GM19240 (cell line): Measurements from ENCODE around the gene VAT1L.

Experiments
- DNase-seq: peaks from one replicate; pipeline ENCODE4 v3.0.0; 2011; ENCODE audit warnings: low spot score; ENCODE audit not compliant: insufficient read length

VAT1L gene

DNA sequence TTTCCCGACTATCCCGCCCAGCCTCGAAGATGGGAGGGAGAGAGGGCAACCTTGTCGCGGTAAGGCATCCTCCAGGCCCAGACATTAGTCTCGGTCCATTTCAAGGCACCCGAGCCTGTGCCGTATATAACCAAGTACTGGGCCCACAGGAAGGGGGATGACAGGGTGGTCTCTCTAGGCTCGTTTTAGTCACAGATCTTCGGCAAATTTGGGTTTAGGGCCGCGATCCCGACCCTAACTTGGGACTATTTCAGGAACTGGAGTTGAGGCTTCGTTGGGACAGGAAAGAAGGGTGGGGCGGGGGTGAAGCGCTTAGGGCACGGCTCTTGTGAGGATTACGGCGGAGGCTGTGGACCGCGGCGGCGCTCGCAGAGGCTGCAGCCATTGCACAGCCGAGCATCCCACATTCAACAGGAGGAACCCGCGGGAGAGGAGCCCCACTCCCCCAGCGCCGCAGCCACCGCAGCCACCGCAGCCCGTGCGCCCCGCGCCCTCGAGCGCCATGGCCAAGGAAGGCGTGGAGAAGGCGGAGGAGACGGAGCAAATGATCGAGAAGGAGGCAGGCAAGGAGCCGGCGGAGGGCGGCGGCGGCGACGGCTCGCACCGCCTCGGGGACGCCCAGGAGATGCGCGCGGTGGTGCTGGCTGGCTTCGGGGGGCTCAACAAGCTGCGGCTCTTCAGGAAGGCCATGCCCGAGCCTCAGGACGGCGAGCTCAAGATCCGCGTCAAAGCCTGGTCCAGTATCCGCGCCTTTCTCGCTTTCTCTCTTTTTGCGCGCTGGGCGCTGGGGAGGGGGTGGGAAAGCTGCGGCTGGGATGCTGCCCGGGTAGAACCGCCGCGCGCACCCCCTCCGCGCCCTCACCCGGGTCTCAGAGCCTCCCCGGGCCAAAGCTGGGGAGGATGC is at the start of gene VAT1L:
VAT1L (plus strand) TSS at position 384 of the 904 bp plus-strand sequence; CDS start at position 503, 119 bp downstream.
- DNase-seq, result peak; percentile 30

DNA sequence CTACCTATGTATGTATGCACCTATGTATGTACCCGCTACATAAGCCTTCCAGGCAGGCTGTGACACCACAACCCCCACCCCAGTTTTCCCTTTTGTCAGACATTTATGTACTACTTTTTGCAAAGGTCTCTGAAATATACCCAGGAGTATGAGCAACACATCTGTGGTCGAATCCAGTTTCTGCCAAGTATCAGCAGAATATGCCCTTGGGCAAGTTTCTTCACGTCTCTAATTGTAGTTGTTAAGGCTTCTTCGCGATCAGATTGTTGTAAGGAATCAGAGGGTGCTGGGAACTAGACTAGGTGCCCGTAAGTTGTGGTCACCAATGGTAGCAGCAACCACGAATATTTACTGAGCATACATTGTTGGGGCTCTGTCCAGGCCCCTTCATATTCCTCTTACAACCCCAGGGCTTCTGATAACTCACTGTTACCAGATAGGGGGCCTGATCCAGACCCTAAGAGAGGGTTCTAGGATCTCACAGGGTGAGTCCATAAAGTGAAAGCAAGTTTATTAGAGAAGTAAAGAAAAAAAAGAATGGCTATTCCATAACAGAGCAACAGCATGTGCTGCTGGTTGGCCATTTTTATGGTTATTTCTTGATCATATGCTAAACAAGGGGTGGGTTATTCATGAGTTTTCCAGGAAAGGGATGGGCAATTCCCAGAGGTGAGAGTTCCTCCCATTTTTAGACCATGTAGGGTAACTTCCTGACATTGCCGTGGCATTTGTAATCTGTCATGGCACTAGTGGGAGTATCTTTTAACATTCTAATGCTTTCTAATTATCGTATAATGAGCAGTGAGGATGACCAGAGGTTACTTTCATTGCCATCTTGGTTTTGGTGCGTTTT is 49.4 kb upstream of the VAT1L start:
- DNase-seq, result no peak

DNA sequence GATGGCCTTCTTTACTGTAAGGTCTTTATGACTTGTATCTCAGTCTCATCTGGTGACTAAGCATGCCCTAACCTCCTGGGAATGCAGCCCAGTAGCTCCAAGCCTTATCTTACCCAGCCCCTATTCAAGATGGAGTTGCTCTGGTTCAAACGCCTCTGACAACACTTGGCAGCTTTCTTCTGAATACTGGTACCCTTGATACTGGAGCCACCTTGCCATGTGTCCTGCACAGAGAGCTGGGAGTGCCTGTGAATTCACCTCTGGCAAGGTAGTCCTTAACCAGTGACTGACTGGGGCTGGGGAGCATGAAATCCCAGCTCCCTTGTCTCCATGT is 48.8 kb upstream of the VAT1L start:
- DNase-seq, result no peak

- no peak for DNase-seq
These were observed 44.2 kb upstream of the VAT1L start for GRCh38 chr16:77744141-77744540.

DNA sequence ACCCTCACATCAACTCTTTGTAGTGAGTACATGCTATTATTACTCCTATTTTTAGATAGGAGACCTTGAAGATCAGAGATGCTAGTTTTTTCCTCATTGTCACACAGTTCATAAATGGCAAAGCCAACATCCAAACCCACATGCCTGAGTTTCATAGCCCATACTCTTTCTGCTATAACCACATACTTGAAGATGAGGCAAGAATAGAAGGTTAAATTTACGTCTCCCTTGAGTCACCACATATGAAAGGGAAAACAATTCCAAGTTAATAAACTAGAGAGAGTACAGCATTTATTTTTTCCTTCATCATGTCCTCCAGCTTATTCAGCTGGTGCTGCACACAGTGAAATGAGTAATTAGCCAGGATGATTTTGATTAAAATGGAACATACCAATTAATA is 42.4 kb upstream of the VAT1L start:
- no peak for DNase-seq

DNA sequence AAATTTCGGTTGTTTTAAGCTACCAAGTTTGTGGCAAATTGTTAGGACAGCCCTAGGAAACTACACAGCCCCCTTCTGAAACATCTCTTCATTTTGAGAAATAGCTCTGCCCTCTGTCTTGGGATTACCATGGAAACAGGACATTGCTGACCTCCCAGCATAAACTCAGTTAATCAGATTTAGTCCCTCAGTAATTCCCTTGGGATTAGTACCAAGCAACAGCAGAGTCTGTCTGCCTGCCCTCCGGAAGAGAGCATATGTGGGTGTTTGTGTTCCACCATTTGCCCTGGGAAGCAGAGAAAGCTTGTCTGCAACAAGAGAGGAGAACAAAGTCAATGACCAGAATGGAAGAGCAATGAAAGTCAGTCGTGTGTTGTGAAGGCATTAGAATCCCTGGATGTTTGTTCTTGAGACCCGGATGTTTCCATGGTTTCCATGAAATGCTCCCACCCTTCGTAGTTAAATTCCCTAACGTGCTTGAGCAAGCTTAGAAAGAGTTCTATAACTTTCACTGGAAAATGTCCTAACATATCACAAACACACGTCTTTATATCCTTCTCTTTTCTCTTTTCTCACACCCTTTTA is 39.9 kb upstream of the VAT1L start:
- no peak for DNase-seq

- DNase-seq, result no peak
These were observed 38.9 kb upstream of the VAT1L start for GRCh38 chr16:77749415-77749814.

- DNase-seq, result no peak
These were observed 30.3 kb upstream of the VAT1L start for GRCh38 chr16:77758046-77758445.

DNA sequence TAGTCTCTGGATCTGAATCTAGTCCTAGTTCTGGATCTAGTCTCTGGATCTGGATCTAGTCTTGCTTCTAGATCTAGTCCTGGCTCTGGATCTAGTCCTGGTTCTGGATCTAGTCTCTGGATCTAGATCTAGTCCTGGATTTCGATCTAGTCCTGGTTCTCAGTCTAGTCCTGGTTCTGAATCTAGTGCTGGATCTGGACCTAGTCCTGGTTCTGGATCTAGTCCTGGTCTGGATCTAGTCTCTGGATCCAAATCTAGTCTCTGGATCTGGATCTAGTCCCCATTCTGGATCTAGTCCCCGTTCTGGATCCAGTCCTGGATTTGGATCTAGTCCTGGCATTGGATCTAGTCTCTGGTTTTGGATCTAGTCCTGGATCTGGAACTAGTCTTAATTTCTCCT is 29.9 kb upstream of the VAT1L start:
- DNase-seq, result no peak

DNA sequence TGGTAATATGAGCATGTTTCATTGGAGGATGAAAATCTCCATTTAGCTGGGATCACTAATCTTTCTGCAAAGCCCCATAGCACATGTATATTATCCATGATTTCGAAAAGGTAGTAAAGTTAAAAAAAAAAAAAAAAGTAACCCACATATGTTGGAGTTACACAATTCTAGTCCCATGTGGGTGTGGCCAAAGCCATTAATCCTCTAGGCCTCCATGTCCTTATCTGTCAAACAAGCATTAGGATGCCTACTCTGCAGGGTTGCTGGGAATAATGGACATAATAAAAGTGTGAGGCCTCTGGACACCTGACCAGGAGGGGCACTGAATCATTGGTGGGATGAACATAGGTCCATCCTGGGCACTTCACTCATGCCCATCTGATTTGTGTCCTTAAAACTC is 29.2 kb upstream of the VAT1L start:
- no peak for DNase-seq

DNA sequence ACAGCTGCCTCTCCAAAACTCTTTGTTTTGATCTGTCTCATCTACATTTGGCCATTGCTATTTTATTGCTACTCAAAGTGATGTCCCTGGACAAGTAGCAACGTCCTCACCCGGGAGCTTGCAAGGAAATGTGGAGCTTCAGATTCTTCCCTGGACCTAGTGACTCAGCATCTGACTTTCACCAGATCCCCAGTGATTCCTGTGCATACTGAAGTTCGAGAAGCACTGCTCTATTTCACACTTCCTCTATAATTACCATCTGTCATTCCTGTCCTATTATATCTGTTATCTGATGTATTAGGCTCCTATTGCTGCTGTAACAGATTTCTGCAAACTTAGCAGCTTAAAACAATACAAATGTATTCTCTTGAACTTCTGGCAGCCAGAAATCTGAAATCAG is 28.5 kb upstream of the VAT1L start:
- DNase-seq, result no peak

DNA sequence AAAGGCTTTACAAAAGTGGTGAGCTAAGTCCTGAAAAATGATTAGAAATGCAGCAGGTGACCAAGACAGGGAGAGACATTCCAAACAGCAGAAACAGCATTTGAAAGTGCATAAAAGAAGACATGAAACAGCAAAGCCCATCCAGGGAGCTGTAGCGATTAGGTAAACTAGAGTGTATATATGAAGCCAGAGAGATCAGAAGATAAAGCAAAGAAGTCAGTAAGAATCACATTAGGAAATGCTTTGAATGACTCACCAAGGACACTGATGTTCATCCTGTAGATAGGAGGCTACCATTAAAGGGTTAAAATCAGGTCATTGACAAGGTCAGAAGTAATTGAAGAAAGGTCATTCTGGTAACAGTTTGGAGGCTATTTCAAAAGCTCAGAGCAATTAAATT is 27.6 kb upstream of the VAT1L start:
- DNase-seq, result no peak

- no peak for DNase-seq
These were observed 27.2 kb upstream of the VAT1L start for GRCh38 chr16:77761204-77761603.

- DNase-seq, result no peak
These were observed 26.1 kb upstream of the VAT1L start for GRCh38 chr16:77762262-77762661.

DNA sequence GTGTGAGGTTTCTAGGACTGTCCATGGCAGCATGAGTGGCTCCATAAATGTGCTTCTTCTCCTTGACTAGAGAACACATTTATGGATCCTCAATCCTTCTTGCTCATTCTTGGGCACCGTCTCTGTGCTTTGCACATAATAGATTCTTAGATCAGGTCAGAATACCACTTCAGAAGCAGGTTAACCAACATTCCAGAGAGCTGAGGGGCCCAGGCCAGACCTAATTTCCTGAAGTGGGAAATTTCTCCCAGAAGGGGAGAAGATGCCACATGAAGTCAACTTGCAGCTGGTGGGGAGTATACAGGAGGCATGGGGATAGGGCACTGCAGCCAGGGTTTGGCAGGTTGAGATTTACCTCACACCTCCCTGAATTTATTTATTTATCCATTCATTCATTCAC is 24.4 kb upstream of the VAT1L start:
- no peak for DNase-seq

- no peak for DNase-seq
These were observed 21.2 kb upstream of the VAT1L start for GRCh38 chr16:77767211-77767610.

DNA sequence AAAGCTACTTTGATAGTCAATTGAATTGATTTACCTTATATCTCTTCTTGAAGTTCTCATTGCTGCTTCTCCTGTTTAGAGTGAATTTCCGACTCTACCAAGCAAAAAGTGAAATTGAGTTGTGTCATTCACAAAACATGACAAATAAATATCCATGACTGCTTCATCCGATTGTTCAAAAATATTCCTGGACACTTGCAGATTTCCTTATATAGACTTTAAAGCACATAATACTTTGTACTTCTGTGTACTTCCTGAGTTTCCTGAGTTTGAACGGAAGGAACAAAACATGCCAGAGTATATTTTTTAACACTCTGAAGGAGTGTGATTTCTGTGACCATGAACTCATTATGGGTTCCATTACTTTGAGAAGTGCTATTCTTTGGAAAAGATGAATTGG is 20.5 kb upstream of the VAT1L start:
- no peak for DNase-seq

DNA sequence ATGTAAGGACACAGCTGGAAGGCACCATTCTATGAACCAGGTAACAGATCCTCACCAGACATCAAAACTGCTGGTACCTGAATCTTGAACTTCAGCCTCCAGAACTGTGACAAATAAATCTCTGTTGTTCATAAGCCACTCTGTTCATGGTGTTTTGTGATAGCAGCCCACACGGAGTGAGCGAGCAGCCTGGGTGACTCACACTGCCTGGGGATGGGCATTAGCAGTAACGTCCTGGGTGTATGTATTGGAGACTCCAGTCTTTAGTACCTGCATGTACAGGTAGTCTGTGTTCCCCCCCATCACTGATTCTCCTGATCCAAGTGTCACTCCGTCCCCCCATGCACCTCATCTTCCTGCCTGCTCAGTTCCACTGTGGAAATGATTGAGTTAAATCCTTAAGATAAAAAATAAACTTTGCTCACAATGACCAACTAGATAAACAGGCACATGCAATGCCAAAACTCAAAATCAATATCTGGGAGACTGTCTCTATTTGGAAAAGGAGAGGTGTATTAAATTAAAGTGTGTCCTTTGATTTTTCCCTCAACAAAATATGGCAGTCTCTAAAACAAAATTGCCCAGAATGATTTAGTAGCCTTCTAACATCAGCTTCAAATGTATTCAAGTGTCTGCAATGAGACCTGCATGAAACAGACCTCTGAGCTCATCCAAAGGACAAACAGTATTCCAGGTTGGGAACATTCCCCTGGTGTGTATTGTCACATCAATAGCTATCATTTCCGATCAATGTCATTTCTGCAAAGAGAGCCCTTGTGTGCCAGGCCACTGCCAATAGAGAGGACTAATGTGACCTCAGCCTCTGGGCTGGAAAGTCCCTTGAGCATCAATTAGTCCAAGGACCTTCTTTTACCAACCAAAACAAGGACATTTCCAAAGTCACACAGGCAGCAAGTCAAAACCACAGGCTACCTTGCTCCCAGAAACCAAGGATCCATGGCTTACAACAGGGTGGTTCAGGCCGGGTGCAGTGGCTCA is 12.2 kb upstream of the VAT1L start:
- DNase-seq, result no peak

- no peak for DNase-seq
These were observed 10.6 kb upstream of the VAT1L start for GRCh38 chr16:77777745-77778144.

DNA sequence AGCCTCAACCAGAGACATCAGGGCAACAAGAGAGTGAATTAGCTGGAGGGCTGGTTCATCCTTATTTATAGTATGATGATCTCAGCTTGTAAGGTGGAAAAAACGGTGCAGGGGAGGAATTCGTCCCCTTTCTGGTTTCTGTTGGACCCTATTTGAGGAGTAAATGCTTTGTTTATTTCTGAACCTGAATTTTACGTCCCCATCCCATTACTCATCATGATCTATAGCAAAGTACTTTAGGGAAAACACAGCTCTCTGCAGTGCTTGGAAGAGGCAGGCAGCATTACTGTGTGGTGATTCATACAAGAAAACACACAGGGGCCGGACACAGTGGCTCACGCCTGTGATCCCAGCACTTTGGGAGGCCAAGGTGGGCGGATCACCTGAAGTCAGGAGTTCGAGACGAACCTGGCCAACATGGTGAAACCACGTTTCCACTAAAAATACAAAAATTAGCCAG is 8.0 kb upstream of the VAT1L start:
- DNase-seq, result no peak

DNA sequence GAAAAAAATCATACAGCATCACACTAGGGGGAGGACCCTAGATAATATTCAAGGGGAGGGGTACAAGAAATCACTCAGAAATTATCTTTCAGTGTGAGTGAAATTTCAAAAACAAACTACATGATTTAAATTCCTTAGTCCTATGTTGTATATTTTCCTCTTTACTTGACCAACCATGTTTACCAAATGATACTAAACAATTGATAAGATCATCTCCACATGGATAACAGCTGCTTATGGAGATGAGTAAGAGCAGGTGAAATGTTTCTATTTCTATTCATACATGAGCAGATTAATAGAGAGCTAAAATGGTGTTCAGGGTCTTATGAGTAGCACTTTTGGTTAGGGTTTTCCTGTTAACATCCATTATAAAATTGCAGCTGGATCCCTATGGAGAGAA is 7.3 kb upstream of the VAT1L start:
- no peak for DNase-seq
